CD14-positive monocyte (primary cell): ENCODE measurements around the gene PLCB3. TPM values are rescaled to one million over a fixed set of nuclear protein-coding genes. Genes with fewer than 3 reads are reported as not detected.

Experiments used
- DNase-seq, 3 donors: peaks; one replicate each; pipeline ENCODE4 v3.0.0-alpha.2; 2011 to 2022
- H2AFZ ChIP-seq: 2 replicates; pipeline ENCODE4 v1.6.0; 2012; ENCODE audit warnings: mild to moderate bottlenecking, low read depth, low read length, inconsistent platforms; ENCODE audit not compliant: insufficient read depth, poor library complexity, severe bottlenecking
- H3K27ac ChIP-seq, 2 donors: 1 replicate in 1 of 2; 2 replicates in 1 of 2; pipeline ENCODE4 v1.5.1; 2012 to 2013; ENCODE audit warnings: low read length in 2 of 2, control low read depth in 1 of 2, inconsistent platforms in 1 of 2, low read depth in 1 of 2, mild to moderate bottlenecking in 1 of 2
- H3K27me3 ChIP-seq, 2 donors: one replicate each; pipeline versions ENCODE4 v1.6.0 to v1.6.1; 2011 to 2013; ENCODE audit warnings: low read length in 2 of 2; ENCODE audit not compliant: control insufficient read depth in 2 of 2, insufficient read depth in 2 of 2
- H3K36me3 ChIP-seq, 2 donors: replicated peaks in 1 of 2; 1 replicate in 1 of 2; 2 replicates in 1 of 2; pipeline versions ENCODE4 v1.5.1 to v1.6.1; 2012 to 2013; ENCODE audit warnings: low read length in 2 of 2, control low read depth in 1 of 2, inconsistent platforms in 1 of 2, mild to moderate bottlenecking in 1 of 2; ENCODE audit not compliant: insufficient read depth in 2 of 2, control insufficient read depth in 1 of 2
- H3K4me1 ChIP-seq, 2 donors: 1 replicate in 1 of 2; 2 replicates in 1 of 2; pipeline versions ENCODE4 v1.5.1 to v1.6.1; 2012 to 2013; ENCODE audit warnings: low read length in 2 of 2, control low read depth in 1 of 2, inconsistent platforms in 1 of 2, mild to moderate bottlenecking in 1 of 2, moderate library complexity in 1 of 2; ENCODE audit not compliant: insufficient read depth in 2 of 2, control insufficient read depth in 1 of 2
- H3K4me2 ChIP-seq: replicated peaks from 2 replicates; pipeline ENCODE3; 2012; ENCODE audit warnings: low read length, moderate library complexity, mild to moderate bottlenecking; ENCODE audit not compliant: poor library complexity, severe bottlenecking; ENCODE audit errors: extremely low read depth
- H3K4me3 ChIP-seq, 3 experiments: fragments of 200-600 bp in 1 of 3; sonication (generic) in 1 of 3; replicated peaks in 1 of 3; 1 replicate in 2 of 3; 2 replicates in 1 of 3; pipeline ENCODE4 v1.5.1; 2011 to 2013; ENCODE audit warnings: low read length in 3 of 3, mild to moderate bottlenecking in 3 of 3, control low read depth in 2 of 3, low read depth in 2 of 3, inconsistent platforms in 1 of 3, moderate library complexity in 1 of 3
- H3K79me2 ChIP-seq: 2 replicates; pipeline ENCODE4 v1.6.0; 2012; ENCODE audit warnings: mild to moderate bottlenecking, control low read depth, inconsistent platforms, low read length, moderate library complexity; ENCODE audit not compliant: insufficient read depth
- H3K9ac ChIP-seq: 2 replicates; pipeline ENCODE4 v1.6.0; 2017; ENCODE audit warnings: low read length, mild to moderate bottlenecking; ENCODE audit not compliant: insufficient read depth, poor library complexity, severe bottlenecking
- H3K9me3 ChIP-seq, 2 donors: replicated peaks in 1 of 2; 1 replicate in 1 of 2; 2 replicates in 1 of 2; pipeline versions ENCODE4 v1.5.1 to v1.6.1; 2012 to 2013; ENCODE audit warnings: low read length in 2 of 2, control low read depth in 1 of 2; ENCODE audit not compliant: control insufficient read depth in 1 of 2, insufficient read depth in 1 of 2
- H4K20me1 ChIP-seq: 2 replicates; pipeline ENCODE4 v1.6.0; 2012; ENCODE audit warnings: mild to moderate bottlenecking, low read length, control low read depth, moderate library complexity; ENCODE audit not compliant: insufficient read depth
- H3K27ac Mint-ChIP-seq, 7 donors: one replicate each; pipeline ENCODE4 v1.8.0; 2020; ENCODE audit warnings: mild to moderate bottlenecking in 7 of 7, mixed read lengths in 7 of 7, moderate library complexity in 6 of 7, inconsistent platforms in 2 of 7
- H3K27me3 Mint-ChIP-seq, 3 donors: one replicate each; pipeline ENCODE4 v1.8.0; 2021 to 2022; ENCODE audit warnings: low read depth in 3 of 3, mild to moderate bottlenecking in 3 of 3, mixed read lengths in 3 of 3, moderate library complexity in 3 of 3, inconsistent platforms in 1 of 3
- H3K36me3 Mint-ChIP-seq, 2 donors: one replicate each; pipeline ENCODE4 v1.8.0; 2020; ENCODE audit warnings: mixed read lengths in 2 of 2, inconsistent platforms in 1 of 2, mild to moderate bottlenecking in 1 of 2
- H3K4me1 Mint-ChIP-seq: one replicate; pipeline ENCODE4 v1.8.0; 2020; ENCODE audit warnings: mild to moderate bottlenecking, mixed read lengths
- H3K4me3 Mint-ChIP-seq, 2 donors: one replicate each; pipeline ENCODE4 v1.8.0; 2020; ENCODE audit warnings: mild to moderate bottlenecking in 2 of 2, mixed read lengths in 2 of 2, moderate library complexity in 1 of 2
- H3K9me3 Mint-ChIP-seq, 7 donors: one replicate each; pipeline ENCODE4 v1.8.0; 2020 to 2022; ENCODE audit warnings: mixed read lengths in 7 of 7, mild to moderate bottlenecking in 6 of 7, moderate library complexity in 6 of 7, inconsistent platforms in 2 of 7
- CTCF ChIP-seq: fragments of 200-600 bp; IDR thresholded peaks from one replicate; pipeline ENCODE4 v1.8.0; 2022; ENCODE audit warnings: antibody characterized with exemption, mild to moderate bottlenecking
- WGBS: methylation state at CpG from one replicate; pipeline ENCODE4 v1.1.5; 2013; ENCODE audit warnings: missing lambda C conversion rate; ENCODE audit not compliant: insufficient coverage; 5-methylcytosine and 5-hydroxymethylcytosine counted together
- intact Hi-C, 2 donors: fragments of 100-400 bp; cut with micrococcal nuclease; formaldehyde crosslinking; loops; one replicate each; pipeline versions ENCODE4 v1.15.0 to v1.15.1; 2023
- polyA plus RNA-seq, 3 donors: library from polyadenylated mRNA; depleted of rRNA in 1 of 3; unstranded in 2 of 3; stranded (reverse) in 1 of 3; fragments of 300-500 nt in 2 of 3; fragments of >200 nt in 1 of 3; fragmentation: Illumina TruSeq in 2 of 3; gene quantifications; 1 replicate in 2 of 3; 2 replicates in 1 of 3; pipeline ENCODE4 v1.2.3, GENCODE V29; 2012 to 2021

PLCB3 gene
- polyA plus RNA-seq, 3 donors, result 1.1 to 17.8 (median 1.4) TPM

- Mint-ChIP-seq H3K9me3 (peaks cover 0 to under 1% (median 0%) of the 10 kb centered on the region in 7 donors), H3K36me3 (peaks cover 65 to 74% of the 10 kb centered on the region in 2 donors), H3K27ac (peak overlapping the region in 4 of 7 donors; percentile 57 to 74 (median 71)), H3K4me1 (peaks cover 28% of the 10 kb centered on the region), H3K4me3 (no peak overlapping the region), H3K27me3 (peaks cover 0 to 2% (median 0%) of the 10 kb centered on the region in 3 donors)
- Histone ChIP-seq H3K4me1 (peaks cover 20 to 29% of the 10 kb centered on the region in 2 donors), H3K9ac (no peak overlapping the region), H4K20me1 (peaks cover 91% of the 10 kb centered on the region), H3K36me3 (peaks cover 69 to 74% of the 10 kb centered on the region in 2 donors), H3K27me3 (no peaks in the 10 kb centered on the region), H3K4me3 (no peak overlapping the region), H3K9me3 (no peaks in the 10 kb centered on the region), H3K4me2 (no peak overlapping the region), H3K79me2 (peaks cover 83% of the 10 kb centered on the region), H3K27ac (peak overlapping the region in 1 of 2 donors; percentile 26), H2AFZ (no peak overlapping the region)
- DNase-seq, result peak in 1 of 3 donors; percentile 3
- 93% methylated on average over 21 of the region's 30 CpGs for WGBS
- no peak for TF ChIP-seq CTCF
- intact Hi-C loops, result no loop called here
Observed at GRCh38 chr11:64211181-64211872, 40.0 kb upstream of the PLCB3 start.

GRCh38 chr11:64216879-64217278 lies 34.5 kb upstream of the PLCB3 start:
- H2AFZ ChIP-seq, result no peak overlapping the region
- no peak overlapping the region for H3K4me3 ChIP-seq
- no peaks in the 10 kb centered on the region for H3K4me1 ChIP-seq
- H4K20me1 ChIP-seq, result peaks cover 93% of the 10 kb centered on the region
- no peak overlapping the region for H3K4me2 ChIP-seq
- H3K27ac ChIP-seq, result no peak overlapping the region
- Mint-ChIP-seq H3K4me3 (no peak overlapping the region), H3K27me3 (peaks cover 0 to 2% (median 0%) of the 10 kb centered on the region in 3 donors), H3K27ac (peak overlapping the region in 1 of 7 donors; percentile 32), H3K4me1 (peaks cover 6% of the 10 kb centered on the region), H3K36me3 (peaks cover 78 to 94% of the 10 kb centered on the region in 2 donors), H3K9me3 (peaks cover 0 to 2% (median 0%) of the 10 kb centered on the region in 7 donors)
- H3K79me2 ChIP-seq, result peaks cover 52% of the 10 kb centered on the region
- no peak overlapping the region for H3K9ac ChIP-seq
- no peak for TF ChIP-seq CTCF
- 81% methylated on average over 4 of the region's 6 CpGs for WGBS
- H3K27me3 ChIP-seq, result no peaks in the 10 kb centered on the region
- H3K9me3 ChIP-seq, result no peaks in the 10 kb centered on the region
- H3K36me3 ChIP-seq, result peaks cover 80 to 90% of the 10 kb centered on the region in 2 donors
- DNase-seq, result no peak
- intact Hi-C loops, result no loop called here
